Heart left ventricle (tissue), 13 donors: ENCODE results near the gene PMEPA1.

ENCODE experiments used
- CTCF ChIP-seq, 12 donors: fragments of 200-600 bp; sonication (generic) in 4 of 12; IDR thresholded peaks; one replicate each; pipeline versions ENCODE4 v1.5.0 to v1.8.0; 2018 to 2022; ENCODE audit warnings: antibody characterized with exemption in 12 of 12, mild to moderate bottlenecking in 5 of 12
- POLR2A ChIP-seq, 2 donors: fragments of 450-650 bp; IDR thresholded peaks; one replicate each; pipeline ENCODE4 v1.6.1; 2017; ENCODE audit warnings: antibody characterized with exemption in 2 of 2, mild to moderate bottlenecking in 2 of 2, moderate library complexity in 2 of 2
- donor health status: ischemic (EF 13 %, LVEDD 7.1; RV severe dilation, severe dysfunction).
- donor health status: DM: no; HTN: yes; CAD: no.
- donor health status: DM: no; HTN: no; CAD: no.
- donor health status: ischemic (EF 25% LVEDD 6.9; RV normal size, moderate dysfunction).
- donor health status: ischemic (EF 25% LVEDD 5.7; RV mildly dilated, moderate dysfunction).
- donor health status: ischemic (EF 35%, LVEDD 5.7; RV mildly dilated, moderate dysfunction).
- donor health status: nonischemic (EF 11% LVEDD 7.7; RV severe dilation, severe dysfunction).
- donor health status: DM: yes; HTN: yes; CAD: no.
- donor health status: PGD.
- donor health status: ischemic (EF 29% LVEDD 5.4; RV normal size, mild dysfunction).
- donor health status: nonischemic (EF 23%, LVEDD 6.1; RV moderate dilation, normal function).

- peak; percentile 42 to 67 (median 61) for TF ChIP-seq CTCF (IDR thresholded peaks at IDR 0.05)
- no peak for TF ChIP-seq POLR2A (IDR thresholded peaks at IDR 0.05)
Observed at GRCh38 chr20:57622579-57623381, 87.0 kb downstream of the PMEPA1 start.
